Astrocyte (in vitro differentiated cells and primary cell): ENCODE data around the gene PAMR1.

ENCODE experiments used
- EZH2 ChIP-seq: IDR thresholded peaks from 2 replicates; pipeline ENCODE4 v1.6.1; 2012; ENCODE audit warnings: mild to moderate bottlenecking, low read length, inconsistent platforms; ENCODE audit not compliant: insufficient read depth
- TF ChIP-seq, protein P1 (sequence below): IDR thresholded peaks from 2 replicates; pipeline ENCODE4 v1.5.1; 2011; ENCODE audit warnings: low read depth, mild to moderate bottlenecking, inconsistent platforms, low read length, moderate library complexity; ENCODE audit not compliant: insufficient read depth

DNA sequence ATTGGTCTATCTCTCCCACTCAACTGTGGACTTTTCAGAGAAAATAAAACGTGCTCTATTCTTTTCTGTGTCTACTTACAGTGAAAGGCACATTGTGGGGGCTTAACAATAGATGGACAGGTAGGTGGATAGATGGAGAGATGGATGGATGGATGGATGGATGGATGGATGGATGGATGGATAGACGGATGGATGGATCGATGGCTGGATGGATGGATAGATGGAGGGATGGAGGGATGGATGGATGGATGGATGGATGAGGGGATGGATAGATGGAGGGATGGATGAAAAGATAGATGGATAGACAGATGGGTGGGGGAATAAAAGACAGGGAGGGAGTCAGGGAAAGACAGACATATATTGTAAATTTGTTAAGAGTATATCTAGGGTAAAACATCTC lies 91.8 kb downstream of the PAMR1 start:
- TF ChIP-seq, protein P1, sequence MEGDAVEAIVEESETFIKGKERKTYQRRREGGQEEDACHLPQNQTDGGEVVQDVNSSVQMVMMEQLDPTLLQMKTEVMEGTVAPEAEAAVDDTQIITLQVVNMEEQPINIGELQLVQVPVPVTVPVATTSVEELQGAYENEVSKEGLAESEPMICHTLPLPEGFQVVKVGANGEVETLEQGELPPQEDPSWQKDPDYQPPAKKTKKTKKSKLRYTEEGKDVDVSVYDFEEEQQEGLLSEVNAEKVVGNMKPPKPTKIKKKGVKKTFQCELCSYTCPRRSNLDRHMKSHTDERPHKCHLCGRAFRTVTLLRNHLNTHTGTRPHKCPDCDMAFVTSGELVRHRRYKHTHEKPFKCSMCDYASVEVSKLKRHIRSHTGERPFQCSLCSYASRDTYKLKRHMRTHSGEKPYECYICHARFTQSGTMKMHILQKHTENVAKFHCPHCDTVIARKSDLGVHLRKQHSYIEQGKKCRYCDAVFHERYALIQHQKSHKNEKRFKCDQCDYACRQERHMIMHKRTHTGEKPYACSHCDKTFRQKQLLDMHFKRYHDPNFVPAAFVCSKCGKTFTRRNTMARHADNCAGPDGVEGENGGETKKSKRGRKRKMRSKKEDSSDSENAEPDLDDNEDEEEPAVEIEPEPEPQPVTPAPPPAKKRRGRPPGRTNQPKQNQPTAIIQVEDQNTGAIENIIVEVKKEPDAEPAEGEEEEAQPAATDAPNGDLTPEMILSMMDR: no peak
- no peak for TF ChIP-seq EZH2
